GM21576 (cell line): Measurements from ENCODE around the gene USH1C.

Source experiments
- ATAC-seq: cut with Tn5 transposase; IDR thresholded peaks from one replicate; pipeline ENCODE4 v1.9.1; 2021; ENCODE audit warnings: mild to moderate bottlenecking, moderate library complexity; ENCODE audit not compliant: unreplicated experiment

The USH1C gene

DNA sequence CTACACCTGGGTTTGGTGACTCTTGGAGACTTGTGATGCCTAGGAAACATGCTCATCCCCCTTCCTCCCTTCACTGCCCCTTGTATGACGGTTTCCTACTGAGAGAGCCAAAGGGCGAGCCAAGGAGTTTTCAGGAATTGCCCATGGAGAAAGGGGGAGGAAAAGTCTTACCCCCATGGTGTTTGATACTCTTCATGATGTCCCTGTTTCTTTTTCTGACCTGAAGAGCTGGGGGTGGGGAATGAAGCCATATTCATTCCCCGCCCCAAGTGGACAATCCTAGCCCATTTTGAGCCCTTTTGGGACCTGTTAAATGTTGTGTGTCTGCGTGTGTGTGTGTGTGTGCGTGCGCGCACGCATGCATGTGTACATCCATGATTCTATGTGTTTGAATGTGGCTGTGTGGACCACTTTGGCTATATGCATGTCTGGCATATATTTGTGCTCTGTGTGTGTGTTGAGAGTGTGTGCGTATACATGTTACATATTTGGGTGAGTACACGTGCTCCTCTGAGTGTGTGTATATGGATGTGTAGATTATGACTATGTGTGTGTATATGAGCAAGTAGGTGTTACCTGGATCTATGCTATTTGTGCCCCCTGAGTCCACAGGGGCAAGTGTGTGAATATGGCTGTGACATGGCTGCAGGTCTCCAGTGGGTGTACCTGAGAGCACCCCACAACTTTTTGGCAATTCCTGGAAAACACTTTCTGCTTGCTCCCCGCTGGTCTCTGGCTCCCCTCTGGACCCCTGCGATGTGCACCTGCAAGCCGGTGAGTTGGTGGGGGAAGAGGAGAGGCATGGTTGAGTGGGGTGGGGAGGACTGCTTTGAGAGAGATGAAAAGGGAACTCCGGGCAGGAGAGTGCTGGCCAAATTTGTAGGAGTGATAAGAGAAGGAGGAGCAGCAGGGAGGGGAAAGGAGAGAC is 27.5 kb upstream of the USH1C start:
- ATAC-seq: no peak

- no peak for ATAC-seq
These were observed 25.8 kb upstream of the USH1C start for GRCh38 chr11:17570034-17570433.

DNA sequence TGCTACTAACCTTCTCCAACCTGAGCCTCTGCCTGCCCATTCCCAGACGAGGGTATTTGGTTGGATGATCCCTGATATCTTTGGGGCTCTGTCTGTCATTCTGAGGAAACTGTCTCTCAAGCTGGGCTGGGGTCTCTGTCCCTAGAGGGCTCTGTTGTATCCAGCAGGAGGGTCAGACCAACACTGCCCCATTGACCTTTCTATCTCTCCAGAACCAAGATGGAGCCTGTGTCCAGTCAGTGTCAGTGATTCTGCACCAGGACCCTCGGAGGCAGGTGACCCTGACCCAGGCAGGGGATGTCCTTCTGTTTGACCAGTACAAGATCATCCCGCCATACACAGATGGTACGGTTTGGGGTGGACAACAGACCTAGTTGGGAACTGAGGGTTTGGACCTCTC is 24.7 kb upstream of the USH1C start:
- no peak for ATAC-seq

DNA sequence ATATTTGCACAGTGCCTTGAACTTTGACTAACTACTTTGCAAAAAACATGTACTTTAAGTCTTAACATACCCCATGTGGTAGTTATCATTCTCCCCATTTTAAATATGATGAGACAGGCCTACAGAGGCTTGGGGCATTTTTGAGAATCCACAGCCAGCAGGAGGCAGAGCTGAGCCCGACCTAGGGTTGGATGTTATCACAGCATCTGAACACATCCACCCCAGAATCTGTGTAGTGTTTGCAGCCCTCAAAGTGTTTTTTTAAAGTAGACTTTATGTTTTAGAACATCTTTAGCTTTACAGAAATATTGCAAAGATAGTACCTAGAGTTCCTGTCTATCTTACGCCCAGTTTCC is 20.4 kb upstream of the USH1C start:
- no peak for ATAC-seq

DNA sequence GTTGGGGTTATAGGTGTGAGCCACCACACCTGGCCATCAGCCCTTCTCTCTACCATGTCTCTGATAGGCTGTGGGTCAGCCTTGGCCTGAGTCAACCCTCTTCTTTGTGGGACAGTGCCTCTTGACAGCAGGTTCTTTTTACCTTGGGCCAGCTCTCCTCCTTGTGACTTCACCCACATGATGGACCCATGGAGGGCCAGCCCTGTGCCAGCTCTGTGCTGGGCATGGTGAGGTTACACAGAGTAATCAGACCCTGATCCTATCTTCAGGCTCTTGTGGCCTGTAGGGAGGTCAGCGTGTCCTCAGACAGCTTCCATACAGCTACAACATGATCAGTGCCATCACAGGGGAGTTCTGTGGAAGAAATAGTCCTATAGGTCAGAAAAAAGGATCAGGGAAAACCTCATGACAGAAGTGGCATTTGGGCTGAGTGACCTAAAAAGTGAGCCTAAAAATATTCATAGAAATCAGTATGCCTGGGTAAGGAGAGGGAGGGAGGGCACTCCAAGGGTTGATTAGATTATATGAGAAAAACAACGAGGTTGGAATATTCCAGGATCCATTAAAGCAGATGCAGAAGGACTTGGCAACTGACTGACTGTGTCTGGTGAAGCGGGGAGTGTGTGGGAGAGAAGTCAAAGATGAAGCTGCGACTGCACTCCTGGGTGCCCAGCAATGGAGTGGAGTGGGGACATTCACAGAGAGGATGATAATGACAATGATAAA is 19.9 kb upstream of the USH1C start:
- ATAC-seq: no peak

DNA sequence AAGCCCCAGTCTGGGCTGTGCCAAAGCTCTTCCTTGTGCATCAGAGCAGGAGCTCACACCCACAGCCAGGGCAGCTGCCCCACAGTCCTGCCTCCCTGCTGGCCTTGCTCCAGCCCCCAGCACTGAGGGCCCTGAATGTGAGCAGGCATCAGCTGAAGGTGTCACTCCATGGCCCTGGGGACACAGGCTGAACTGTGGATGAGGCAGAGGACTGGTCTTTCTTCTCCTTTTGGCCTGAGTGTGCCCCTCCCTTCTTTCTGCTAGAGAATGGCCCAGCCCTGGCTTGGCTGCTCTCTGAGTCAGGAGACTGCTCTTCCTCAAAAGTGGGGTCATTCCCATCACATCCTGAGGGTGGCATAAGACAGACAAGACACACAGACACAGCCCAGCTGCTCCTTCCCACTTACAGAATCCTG is 19.0 kb upstream of the USH1C start:
- no peak for ATAC-seq

- ATAC-seq: no peak
These were observed 17.3 kb upstream of the USH1C start for GRCh38 chr11:17561526-17561925.

DNA sequence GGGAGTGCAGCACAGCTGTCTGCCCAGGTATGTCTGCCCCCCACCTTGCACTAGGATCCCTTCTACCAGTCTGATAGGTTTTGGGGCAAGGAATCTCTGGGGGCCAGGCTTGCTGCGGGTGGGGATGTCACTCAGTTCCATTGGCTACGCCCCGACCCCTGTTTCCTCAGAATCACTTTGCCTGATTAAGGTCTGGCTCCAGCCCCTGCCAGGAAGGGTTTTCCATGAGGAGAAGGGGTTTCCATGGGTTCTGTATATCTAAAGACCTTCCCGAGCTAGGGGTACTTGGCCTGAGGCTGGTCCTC is 16.8 kb upstream of the USH1C start:
- ATAC-seq: no peak

DNA sequence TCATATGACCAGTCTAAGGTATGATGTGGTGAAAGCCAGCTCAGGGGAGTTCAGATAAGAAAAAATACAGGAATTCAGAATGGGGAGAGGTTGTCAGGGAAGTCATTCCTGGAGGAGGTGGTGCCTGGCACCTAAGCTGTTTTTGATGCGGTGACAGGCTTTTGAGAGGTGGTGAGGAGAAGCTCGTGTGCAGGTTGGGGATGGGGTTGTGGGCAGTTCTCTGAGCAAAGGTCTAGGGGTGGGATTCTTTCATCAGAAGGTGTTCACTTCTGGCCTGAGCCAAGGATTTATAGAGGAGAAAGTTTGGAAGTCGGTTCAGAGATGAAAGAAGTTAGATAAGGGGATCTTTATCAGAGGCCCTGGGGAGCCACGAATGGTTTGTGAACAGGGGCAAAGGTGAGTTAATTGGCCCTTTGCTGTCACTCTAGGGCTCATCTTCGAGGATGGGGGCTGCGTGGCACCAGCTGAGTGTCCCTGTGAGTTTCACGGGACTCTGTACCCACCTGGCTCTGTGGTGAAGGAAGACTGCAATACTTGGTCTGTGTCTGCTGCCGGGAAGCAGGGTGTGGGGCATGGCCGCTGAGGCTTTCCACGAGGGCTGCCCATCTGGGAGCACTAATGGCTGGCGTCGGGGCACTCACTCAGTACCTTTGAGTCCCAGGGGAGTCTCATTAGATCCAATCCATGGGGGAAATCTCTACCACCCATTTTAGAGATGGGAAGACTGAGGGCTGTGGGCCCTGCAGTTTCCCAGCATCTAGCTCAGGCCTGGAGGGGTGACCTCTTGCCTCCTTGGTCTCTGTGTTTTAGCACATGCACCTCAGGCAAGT is 16.3 kb upstream of the USH1C start:
- ATAC-seq: no peak

- ATAC-seq: no peak
These were observed 15.3 kb upstream of the USH1C start for GRCh38 chr11:17559341-17560087.

- no peak for ATAC-seq
These were observed 14.7 kb upstream of the USH1C start for GRCh38 chr11:17558916-17559315.

- no peak for ATAC-seq
These were observed 14.0 kb upstream of the USH1C start for GRCh38 chr11:17558025-17558780.

- ATAC-seq: no peak
These were observed 12.8 kb upstream of the USH1C start for GRCh38 chr11:17556999-17557398.

DNA sequence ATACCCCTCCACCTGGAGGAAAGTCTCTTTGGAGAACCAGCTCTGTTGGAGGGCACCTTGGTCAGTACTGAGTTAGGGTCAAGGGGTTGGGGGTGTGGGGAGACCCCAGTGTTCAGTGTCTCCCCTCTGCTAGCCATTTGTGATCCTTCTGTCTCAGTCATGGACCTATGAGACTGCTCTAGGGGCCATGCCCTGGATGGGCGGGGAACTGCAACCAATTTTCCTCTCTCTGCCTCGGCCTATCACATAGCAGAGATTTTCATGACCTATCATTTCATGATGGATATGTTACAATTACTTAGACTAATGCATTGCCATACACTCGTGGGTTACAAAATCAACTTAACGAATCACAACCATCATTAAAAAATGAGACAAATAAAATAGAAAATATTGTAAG is 10.3 kb upstream of the USH1C start:
- ATAC-seq: no peak

DNA sequence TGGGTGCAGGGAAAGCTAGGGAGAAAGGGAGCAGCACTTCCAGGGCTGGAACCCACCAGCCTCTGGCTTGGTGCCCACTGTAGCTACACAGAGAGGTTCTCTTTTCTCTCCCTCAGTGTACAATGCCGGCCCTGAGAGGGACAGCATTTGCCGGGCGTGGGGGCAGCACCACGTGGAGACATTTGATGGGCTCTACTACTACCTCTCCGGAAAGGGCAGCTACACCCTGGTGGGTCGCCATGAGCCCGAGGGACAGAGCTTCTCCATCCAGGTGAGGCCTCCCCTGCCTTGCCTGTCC is 9.0 kb upstream of the USH1C start:
- no peak for ATAC-seq

- ATAC-seq: no peak
These were observed 8.4 kb upstream of the USH1C start for GRCh38 chr11:17552392-17553248.

- ATAC-seq: no peak
These were observed 7.8 kb upstream of the USH1C start for GRCh38 chr11:17552041-17552355.

GRCh38 chr11:17551347-17552040 is 7.3 kb upstream of the USH1C start:
- no peak for ATAC-seq
